Raji (cell line): ENCODE measurements around the gene FTH1.

Experiments
- POLR2A ChIP-seq: IDR thresholded peaks from 2 replicates; pipeline ENCODE4 v1.6.1; 2011; ENCODE audit warnings: low read depth, low read length, control low read depth; ENCODE audit not compliant: insufficient read depth

The FTH1 gene

DNA sequence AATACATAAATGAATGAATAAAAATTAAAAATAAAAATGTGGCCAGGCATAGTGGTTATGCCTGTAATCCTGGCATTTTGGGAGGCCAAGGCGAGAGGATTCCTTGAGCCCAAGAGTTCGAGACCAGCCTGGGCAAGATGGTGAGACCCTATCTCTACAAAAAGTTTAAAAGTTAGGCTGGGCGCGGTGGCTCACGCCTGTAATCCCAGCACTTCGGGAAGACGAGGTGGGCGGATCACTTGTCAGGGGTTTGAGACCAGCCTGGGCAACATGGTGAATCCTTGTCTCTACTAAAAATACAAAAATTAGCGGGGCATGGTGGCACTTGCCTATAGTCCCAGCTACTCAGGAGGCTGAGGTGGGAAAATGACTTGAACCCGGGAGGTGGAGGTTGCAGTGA lies 27.0 kb downstream of the FTH1 start:
- no peak for TF ChIP-seq POLR2A

- no peak for TF ChIP-seq POLR2A
Measured at GRCh38 chr11:61935861-61936260, 31.6 kb downstream of the FTH1 start.

DNA sequence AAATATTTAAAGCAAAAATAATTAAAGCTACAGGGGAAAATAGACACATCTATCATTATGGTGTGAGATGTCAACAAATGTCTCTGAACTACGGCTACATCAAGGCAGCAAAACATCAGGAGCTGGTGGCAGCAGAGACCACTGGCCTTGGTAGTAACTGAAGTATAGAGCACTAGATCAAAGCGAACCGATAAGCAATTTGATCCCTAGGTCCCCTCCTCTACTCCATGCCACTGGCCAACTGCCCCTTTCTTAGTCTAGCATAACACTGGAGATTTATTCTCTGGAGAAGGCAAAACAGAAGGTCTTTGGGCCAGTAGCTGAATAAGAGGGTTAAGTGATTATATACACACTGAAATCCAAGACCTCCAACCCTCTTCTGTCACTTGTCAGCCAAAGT lies 36.5 kb downstream of the FTH1 start:
- no peak for TF ChIP-seq POLR2A

- TF ChIP-seq POLR2A: no peak
Measured at GRCh38 chr11:61928606-61929005, 38.8 kb downstream of the FTH1 start.

GRCh38 chr11:61927501-61927900 lies 39.9 kb downstream of the FTH1 start:
- TF ChIP-seq POLR2A: no peak

- no peak for TF ChIP-seq POLR2A
Measured at GRCh38 chr11:61926235-61926634, 41.2 kb downstream of the FTH1 start.

- TF ChIP-seq POLR2A: no peak
Measured at GRCh38 chr11:61925736-61926135, 41.7 kb downstream of the FTH1 start.

GRCh38 chr11:61924064-61924455 lies 43.4 kb downstream of the FTH1 start:
- no peak for TF ChIP-seq POLR2A

DNA sequence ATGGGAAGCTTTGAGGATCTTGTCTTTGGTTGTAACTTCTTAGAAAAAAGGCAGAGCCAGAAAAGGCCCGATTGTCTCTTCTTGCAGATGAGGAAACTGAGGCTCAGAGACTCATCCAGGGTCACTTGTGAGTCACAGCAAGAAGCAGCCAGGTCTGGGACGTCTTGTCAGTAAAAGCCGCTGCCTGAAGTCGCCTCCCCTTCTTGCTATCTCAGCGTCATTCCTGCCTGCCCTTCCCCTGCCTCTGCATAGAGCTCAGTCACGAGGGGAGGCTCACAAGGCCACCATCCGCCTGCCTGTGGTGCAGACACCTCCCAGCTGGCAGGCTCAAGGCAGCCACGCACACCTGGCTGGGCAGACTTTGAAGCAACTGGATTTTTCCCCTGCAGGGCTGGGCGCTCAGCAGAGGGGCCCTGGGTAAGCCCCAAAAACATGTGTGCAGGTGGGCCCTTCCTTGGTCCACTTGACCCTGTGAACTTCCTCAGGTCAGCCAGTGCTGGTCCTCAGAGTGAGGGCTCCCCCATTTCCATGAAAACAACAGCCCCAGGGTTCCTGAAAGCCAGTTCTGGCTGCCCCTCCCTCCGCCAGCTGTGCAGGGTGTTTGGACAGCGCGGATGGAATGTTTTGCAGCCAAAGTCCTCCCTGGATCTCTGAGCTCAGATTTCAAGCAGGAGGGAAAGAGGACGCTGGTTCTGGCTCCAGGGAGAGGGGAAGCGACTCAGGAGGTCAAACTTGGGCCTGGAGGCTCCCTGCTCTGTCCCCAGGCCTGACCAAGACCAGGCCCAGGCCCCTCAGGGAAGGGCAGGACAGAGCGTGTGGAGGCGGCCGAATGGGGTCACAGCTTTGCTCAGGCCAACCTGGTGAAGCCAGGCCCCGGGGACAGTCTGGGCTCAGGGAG lies 44.0 kb downstream of the FTH1 start:
- no peak for TF ChIP-seq POLR2A

DNA sequence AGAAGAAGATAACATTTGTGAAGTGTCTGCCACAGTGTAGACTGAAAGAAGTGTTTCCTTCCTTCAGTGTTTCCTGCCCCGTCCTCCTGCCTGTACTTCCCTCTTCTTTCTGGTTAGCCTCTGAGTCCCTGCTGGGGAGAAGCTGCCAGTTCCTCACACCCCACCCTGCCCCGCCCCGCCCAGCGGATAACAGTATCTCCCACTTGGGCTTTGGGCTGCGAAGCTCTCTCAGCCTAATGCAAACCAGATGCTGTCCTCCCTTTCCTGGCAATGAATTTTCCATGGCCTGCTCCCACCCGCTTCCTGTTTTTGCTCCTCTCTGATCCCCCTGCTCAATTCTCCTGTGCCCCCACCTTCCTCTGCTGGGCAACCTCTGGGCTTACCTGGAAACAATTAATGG lies 44.9 kb downstream of the FTH1 start:
- no peak for TF ChIP-seq POLR2A

- no peak for TF ChIP-seq POLR2A
Measured at GRCh38 chr11:61921446-61921845, 46.0 kb downstream of the FTH1 start.

DNA sequence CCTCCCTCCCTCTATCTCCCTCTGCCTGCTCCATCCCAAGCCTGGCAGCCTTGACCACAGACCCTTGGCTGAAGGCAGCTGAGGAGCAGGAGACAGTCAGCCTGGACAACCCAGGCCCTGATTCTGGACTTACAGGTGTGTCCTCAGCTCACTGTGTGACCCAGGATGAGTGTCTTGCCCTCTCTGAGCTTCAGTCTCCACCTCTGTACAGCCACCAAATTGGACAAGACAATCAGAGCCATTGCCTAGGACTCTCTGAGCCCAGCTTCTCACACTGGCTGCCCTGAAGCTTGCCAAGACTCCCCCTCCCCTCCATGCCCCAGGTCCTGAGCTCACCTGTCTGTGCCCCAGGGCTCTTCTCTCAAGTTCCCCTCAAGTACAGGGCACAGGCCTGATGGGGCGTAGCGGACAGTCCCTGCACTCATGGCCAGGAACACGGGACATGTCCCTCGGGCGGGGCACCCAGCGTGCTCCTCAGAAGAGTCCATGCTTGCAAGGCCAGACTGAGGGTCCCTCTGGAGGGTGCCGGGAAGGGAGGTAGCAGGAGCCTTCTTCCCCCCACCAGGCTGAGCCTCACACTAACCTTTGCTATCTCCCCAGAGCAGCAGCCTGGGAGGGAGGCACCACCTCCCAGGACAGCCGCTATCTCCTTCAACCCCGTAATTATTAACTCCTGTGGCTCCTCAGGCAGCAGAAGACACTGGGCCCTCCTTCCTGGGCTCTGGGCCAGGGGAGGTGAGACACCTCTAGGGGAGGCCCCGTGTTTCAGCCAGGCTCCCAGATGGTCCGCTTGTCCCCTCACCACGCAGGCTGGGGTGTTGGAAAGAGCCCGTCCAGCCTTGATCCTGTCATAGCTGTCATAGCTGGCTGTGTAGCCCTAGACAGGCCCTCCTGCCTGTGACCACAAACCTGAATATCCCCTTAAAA lies 47.5 kb downstream of the FTH1 start:
- no peak for TF ChIP-seq POLR2A

- no peak for TF ChIP-seq POLR2A
Measured at GRCh38 chr11:61918938-61919704, 48.3 kb downstream of the FTH1 start.

GRCh38 chr11:61918251-61918937 lies 49.0 kb downstream of the FTH1 start:
- TF ChIP-seq POLR2A: no peak
